ENCODE results near the gene TMEM178B. TPM values are rescaled to one million over a fixed set of nuclear protein-coding genes. Genes with fewer than 3 reads are reported as not detected.
"Not testable (repeated sequence)": the region's sequence is repeated elsewhere in the genome, so short reads cannot be mapped to it uniquely, and the experiment has no call there.

Gene TMEM178B
- under 1 TPM; 0.06 to 0.21 TPM for total RNA-seq

DNA sequence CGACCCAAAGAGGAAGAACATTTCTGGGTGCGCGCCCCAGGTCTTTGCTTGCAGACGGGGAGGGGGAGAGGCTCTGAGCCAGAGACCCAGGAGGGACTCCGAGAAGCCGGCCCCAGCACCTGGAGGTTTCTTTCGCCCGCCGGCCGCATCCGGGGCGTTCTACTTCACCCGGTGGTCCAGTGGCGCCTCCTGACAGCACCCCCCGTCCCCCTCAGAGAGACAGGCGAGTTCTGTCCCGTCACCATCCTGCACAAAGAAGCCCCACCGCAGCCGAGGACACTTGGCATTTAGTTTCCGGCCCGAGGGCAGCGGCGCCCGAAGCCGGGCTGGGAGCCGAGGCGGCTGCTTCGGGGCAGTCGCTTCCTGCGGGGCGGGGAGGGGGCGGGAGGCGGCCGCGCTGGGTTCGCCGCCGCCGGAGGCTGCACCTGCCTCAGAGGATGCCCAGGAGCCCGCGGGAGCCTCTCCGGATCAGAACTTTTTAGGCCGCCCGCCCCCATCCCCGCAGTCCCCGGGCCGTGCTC lies at the start of gene TMEM178B:
TSS of gene TMEM178B (plus strand) at position 424 of the 521 bp plus-strand sequence.
- no peak within 1 kb of the TSS for H3K27ac Mint-ChIP-seq
- H3K9me3 Mint-ChIP-seq, result no peaks in the 10 kb centered on the region
- peaks cover 45% of the 10 kb centered on the region for H3K27me3 Mint-ChIP-seq
- H3K4me1 Mint-ChIP-seq, result peaks cover 8% of the 10 kb centered on the region
- peak within 1 kb of the TSS; percentile 61 for H3K4me3 Mint-ChIP-seq
- peak; percentile 23 for DNase-seq
- no peaks in the 10 kb centered on the region for H3K36me3 Mint-ChIP-seq

DNA sequence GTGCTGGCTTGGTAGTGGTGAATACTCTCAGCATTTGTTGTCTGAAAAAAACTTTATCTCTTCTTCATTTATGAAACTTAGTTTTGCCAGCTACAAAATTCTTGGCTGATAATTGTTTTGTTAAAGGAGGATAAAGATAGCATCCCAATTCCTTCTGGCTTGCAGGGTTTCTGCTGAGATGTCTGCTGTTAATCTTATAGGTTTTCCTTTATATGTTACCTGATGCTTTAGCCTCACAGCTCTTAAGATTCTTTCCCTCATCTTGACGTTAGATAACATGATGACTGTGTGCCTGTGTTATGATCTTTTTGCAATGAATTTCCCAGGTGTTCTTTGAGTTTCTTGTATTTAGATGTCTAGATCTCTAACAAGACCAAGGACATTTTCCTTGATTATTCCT lies 49.2 kb upstream of the TMEM178B start:
- Mint-ChIP-seq H3K27ac (no peak overlapping the region), H3K9me3 (peaks cover 21% of the 10 kb centered on the region), H3K4me3 (no peak overlapping the region), H3K36me3 (peaks cover 4% of the 10 kb centered on the region), H3K4me1 (peaks cover 9% of the 10 kb centered on the region), H3K27me3 (peaks cover 41% of the 10 kb centered on the region)
- no peak for DNase-seq

- Mint-ChIP-seq H3K27me3 (peaks cover 34% of the 10 kb centered on the region), H3K4me3 (no peak overlapping the region), H3K36me3 (peaks cover 4% of the 10 kb centered on the region), H3K4me1 (peaks cover 9% of the 10 kb centered on the region), H3K27ac (no peak overlapping the region), H3K9me3 (peaks cover 22% of the 10 kb centered on the region)
- no peak for DNase-seq
These were observed 46.8 kb upstream of the TMEM178B start for GRCh38 chr7:141027043-141027442.

- peaks cover 30% of the 10 kb centered on the region for H3K27me3 Mint-ChIP-seq
- peaks cover under 1% of the 10 kb centered on the region for H3K4me1 Mint-ChIP-seq
- DNase-seq, result no peak
- H3K36me3 Mint-ChIP-seq, result peaks cover 4% of the 10 kb centered on the region
- peaks cover 22% of the 10 kb centered on the region for H3K9me3 Mint-ChIP-seq
- H3K4me3 Mint-ChIP-seq, result no peak overlapping the region
- H3K27ac Mint-ChIP-seq, result no peak overlapping the region
These were observed 45.1 kb upstream of the TMEM178B start for GRCh38 chr7:141028767-141029166.

DNA sequence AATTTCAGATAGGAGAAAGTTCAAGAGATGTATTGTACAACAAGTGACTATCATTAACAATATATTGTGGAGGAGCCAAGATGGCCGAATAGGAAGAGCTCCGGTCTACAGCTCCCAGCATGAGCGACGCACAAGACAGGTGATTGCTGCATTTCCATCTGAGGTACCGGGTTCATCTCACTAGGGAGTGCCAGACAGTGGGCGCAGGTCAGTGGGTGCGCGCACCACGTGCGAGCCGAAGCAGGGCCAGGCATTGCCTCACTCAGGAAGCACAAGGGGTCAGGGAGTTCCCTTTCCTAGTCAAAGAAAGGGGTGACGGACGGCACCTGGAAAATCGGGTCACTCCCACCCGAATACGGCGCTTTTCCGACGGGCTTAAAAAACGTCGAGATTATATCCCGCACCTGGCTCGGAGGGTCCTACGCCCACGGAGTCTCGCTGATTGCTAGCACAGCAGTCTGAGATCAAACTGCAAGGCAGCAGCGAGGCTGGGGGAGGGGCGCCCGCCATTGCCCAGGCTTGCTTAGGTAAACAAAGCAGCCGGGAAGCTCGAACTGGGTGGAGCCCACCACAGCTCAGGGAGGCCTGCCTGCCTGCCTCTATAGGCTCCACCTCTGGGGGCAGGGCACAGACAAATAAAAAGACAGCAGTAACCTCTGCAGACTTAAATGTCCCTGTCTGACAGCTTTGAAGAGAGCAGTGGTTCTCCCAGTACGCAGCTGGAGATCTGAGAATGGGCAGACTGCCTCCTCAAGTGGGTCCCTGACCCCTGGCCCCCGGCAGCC lies 41.1 kb upstream of the TMEM178B start:
- H3K27ac Mint-ChIP-seq, H3K4me3 Mint-ChIP-seq, H3K36me3 Mint-ChIP-seq, H3K4me1 Mint-ChIP-seq, DNase-seq: not testable (repeated sequence)
- Mint-ChIP-seq H3K9me3 (peaks cover 13% of the 10 kb centered on the region), H3K27me3 (peaks cover 33% of the 10 kb centered on the region)

DNA sequence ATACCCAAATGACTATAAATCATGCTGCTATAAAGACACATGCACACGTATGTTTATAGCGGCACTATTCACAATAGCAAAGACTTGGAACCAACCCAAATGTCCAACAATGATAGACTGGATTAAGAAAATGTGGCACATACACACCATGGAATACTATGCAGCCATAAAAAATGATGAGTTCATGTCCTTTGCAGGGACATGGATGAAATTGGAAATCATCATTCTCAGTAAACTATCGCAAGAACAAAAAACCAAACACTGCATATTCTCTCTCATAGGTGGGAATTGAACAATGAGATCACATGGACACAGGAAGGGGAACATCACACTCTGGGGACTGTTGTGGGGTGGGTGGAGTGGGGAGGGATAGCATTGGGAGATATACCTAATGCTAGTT lies 35.8 kb upstream of the TMEM178B start:
- not testable (repeated sequence) for H3K4me1 Mint-ChIP-seq, H3K9me3 Mint-ChIP-seq, DNase-seq, H3K36me3 Mint-ChIP-seq, H3K27ac Mint-ChIP-seq, H3K4me3 Mint-ChIP-seq
- peaks cover 20% of the 10 kb centered on the region for H3K27me3 Mint-ChIP-seq

GRCh38 chr7:141039376-141039775 lies 34.5 kb upstream of the TMEM178B start:
- no peaks in the 10 kb centered on the region for H3K36me3 Mint-ChIP-seq
- peaks cover 17% of the 10 kb centered on the region for H3K27me3 Mint-ChIP-seq
- no peak overlapping the region for H3K27ac Mint-ChIP-seq
- H3K4me1 Mint-ChIP-seq, result no peaks in the 10 kb centered on the region
- no peak for DNase-seq
- peaks cover 2% of the 10 kb centered on the region for H3K9me3 Mint-ChIP-seq
- H3K4me3 Mint-ChIP-seq, result no peak overlapping the region

- no peaks in the 10 kb centered on the region for H3K36me3 Mint-ChIP-seq
These were observed 31.4 kb upstream of the TMEM178B start for GRCh38 chr7:141042222-141043193.

GRCh38 chr7:141043616-141044015 lies 30.2 kb upstream of the TMEM178B start:
- H3K36me3 Mint-ChIP-seq, result no peaks in the 10 kb centered on the region
- no peak for DNase-seq
- H3K27me3 Mint-ChIP-seq, result peaks cover 17% of the 10 kb centered on the region
- H3K4me3 Mint-ChIP-seq, result no peak overlapping the region
- no peak overlapping the region for H3K27ac Mint-ChIP-seq
- H3K4me1 Mint-ChIP-seq, result no peaks in the 10 kb centered on the region
- H3K9me3 Mint-ChIP-seq, result no peaks in the 10 kb centered on the region

More at GRCh38 chr7:141042222-141043193, 31.4 kb upstream of the TMEM178B start:
- H3K27ac Mint-ChIP-seq, result no peak overlapping the region
- DNase-seq, result no peak
- no peak overlapping the region for H3K4me3 Mint-ChIP-seq
- no peaks in the 10 kb centered on the region for H3K9me3 Mint-ChIP-seq
- H3K4me1 Mint-ChIP-seq, result no peaks in the 10 kb centered on the region
- H3K27me3 Mint-ChIP-seq, result peaks cover 13% of the 10 kb centered on the region

- Mint-ChIP-seq H3K4me3 (no peak overlapping the region), H3K36me3 (no peaks in the 10 kb centered on the region), H3K9me3 (no peaks in the 10 kb centered on the region), H3K4me1 (no peaks in the 10 kb centered on the region), H3K27me3 (peaks cover 17% of the 10 kb centered on the region), H3K27ac (no peak overlapping the region)
- no peak for DNase-seq
These were observed 28.6 kb upstream of the TMEM178B start for GRCh38 chr7:141045126-141045841.

GRCh38 chr7:141045842-141046620 lies 27.8 kb upstream of the TMEM178B start:
- no peak overlapping the region for H3K4me3 Mint-ChIP-seq
- H3K27me3 Mint-ChIP-seq, result peaks cover 14% of the 10 kb centered on the region
- no peak for DNase-seq
- no peaks in the 10 kb centered on the region for H3K36me3 Mint-ChIP-seq
- no peaks in the 10 kb centered on the region for H3K9me3 Mint-ChIP-seq
- H3K4me1 Mint-ChIP-seq, result no peaks in the 10 kb centered on the region
- H3K27ac Mint-ChIP-seq, result no peak overlapping the region

DNA sequence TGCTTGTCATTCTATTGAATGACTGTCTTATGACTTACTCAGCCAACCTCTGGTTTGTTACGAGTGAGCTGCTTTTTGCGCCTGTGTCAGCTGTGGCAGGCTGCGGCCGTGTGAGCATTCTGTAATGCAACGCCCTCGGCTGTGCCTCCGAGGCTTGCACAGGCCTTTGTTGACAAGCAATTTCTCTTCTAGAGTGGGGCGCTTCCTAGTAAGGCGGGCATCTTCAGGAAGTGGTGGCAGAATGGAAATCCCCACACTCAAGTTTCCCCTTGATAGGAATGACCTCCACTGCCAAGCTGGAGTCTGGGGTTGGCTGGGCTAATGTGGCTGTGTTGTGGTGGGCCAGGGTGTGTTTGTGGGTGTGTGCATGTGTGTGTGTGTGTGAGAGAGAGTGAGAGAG lies 20.2 kb upstream of the TMEM178B start:
- Mint-ChIP-seq H3K36me3 (no peaks in the 10 kb centered on the region), H3K27ac (peak overlapping the region; percentile 28), H3K9me3 (no peaks in the 10 kb centered on the region), H3K27me3 (peaks cover 4% of the 10 kb centered on the region), H3K4me1 (peaks cover 6% of the 10 kb centered on the region), H3K4me3 (no peak overlapping the region)
- peak; percentile 54 for DNase-seq

DNA sequence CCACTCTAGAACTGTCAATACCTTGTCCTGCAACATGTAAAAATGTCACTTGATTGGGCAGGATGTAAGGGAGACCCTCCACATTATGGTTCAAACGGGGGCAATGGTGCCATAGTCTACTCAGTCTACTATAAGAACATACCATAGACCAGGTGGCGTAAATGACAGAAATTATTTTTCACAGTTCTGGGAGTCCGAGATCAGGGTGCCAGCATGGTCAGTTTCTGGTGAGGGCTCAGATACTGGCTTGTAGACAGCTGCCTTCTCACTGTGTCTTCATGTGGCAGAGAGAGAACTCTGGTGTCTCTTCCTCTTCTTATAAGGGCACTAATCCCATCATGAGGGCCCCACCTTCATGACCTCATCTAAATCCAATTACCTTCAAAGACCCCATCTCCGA lies 18.7 kb upstream of the TMEM178B start:
- no peak for DNase-seq
- peaks cover 6% of the 10 kb centered on the region for H3K4me1 Mint-ChIP-seq
- H3K27me3 Mint-ChIP-seq, result peaks cover 3% of the 10 kb centered on the region
- no peak overlapping the region for H3K27ac Mint-ChIP-seq
- no peaks in the 10 kb centered on the region for H3K36me3 Mint-ChIP-seq
- no peaks in the 10 kb centered on the region for H3K9me3 Mint-ChIP-seq
- H3K4me3 Mint-ChIP-seq, result no peak overlapping the region

DNA sequence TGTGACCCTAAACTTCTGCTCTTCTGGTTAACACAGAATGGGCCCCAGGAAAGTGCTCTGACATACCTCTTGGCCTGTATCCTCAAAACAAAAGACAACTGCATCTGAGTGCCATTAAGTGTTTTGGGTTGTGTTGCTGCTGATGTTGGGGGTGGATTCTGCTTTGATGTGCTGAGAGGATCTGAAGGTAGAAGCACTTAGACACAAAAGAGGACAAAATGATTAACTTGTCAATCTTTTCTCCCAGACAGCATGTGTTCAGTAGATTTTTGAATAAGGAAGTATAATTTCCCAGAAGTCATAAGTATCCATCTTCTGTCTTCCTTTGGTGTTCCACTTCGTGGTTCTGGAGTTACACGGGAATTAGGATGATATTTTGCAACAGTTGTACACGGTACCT lies 16.1 kb upstream of the TMEM178B start:
- no peak overlapping the region for H3K27ac Mint-ChIP-seq
- H3K9me3 Mint-ChIP-seq, result no peaks in the 10 kb centered on the region
- H3K36me3 Mint-ChIP-seq, result no peaks in the 10 kb centered on the region
- peaks cover 10% of the 10 kb centered on the region for H3K27me3 Mint-ChIP-seq
- no peak for DNase-seq
- no peak overlapping the region for H3K4me3 Mint-ChIP-seq
- H3K4me1 Mint-ChIP-seq, result peaks cover 6% of the 10 kb centered on the region
